Stimulated activated CD8-positive, alpha-beta memory T cell treated with anti-CD3 and anti-CD28 coated beads, Interleukin-7, amount 100 ng/mL, for 4 hours (primary cell): ENCODE measurements around the gene VGLL1.

ENCODE experiments used
- DNase-seq, 2 donors: peaks; one replicate each; pipeline ENCODE4 v3.0.0-alpha.2; 2020; ENCODE audit warnings: low read depth in 2 of 2

Gene VGLL1

GRCh38 chrX:136551410-136551809 lies 19.4 kb downstream of the VGLL1 start:
- no peak for DNase-seq

DNA sequence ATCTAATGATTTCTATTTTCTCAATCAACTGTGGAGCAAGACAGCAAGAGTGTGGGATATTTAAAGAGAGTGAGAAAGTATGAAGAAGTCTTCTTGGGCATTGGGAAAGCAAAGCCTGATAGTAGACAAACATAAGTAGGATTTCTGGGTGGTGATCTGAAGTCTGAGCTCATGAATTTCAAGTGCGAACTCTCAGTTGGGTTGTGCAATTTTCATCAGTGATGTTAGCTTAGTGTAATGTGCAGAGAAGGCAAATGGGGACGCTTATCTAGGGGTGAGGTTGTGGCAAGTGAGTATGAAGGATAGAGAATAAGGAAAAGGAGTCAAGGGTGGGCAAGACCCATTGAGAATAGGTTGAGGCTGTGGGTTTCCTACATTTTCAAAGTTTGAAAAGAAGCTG lies 23.7 kb downstream of the VGLL1 start:
- no peak for DNase-seq

DNA sequence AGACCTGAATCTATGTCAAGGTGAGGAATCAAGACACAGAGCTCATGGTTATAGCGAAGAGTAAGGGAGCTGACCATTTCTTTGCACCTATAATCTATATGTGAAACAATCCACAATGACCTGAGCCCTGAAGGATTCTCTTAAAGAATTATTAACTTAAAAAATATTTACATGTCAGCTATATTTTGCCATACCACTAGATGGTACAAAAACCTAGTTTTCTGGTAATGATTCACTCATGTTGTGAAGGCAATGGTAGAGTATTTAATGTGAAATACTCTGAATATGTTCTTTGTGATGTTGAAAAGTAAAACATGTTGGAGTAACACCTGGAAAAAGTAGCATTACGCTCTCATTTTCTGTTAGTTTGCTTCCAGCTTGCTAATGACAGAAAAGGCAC lies 40.0 kb downstream of the VGLL1 start:
- no peak for DNase-seq

DNA sequence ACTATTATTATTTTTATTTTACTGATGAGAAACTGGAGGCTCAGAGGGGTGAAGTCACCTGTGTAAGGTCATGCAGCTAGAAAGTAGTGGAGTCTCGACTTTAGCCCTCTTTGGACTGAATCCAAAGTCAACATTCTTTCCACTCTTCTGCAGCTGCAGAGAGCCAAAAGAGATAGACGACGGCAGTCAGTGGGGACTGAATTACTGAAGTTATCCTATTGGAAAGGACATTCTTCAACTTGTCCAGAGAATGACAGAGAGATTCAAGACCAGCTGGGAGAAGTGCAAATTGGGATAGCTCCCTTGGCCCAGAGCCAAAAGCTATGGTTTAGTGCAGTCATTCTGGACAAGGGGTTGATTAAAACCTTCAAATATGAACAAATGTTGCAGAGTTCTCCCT lies 42.5 kb downstream of the VGLL1 start:
- no peak for DNase-seq

- peak; percentile 46 to 47 for DNase-seq
These were observed 45.5 kb downstream of the VGLL1 start for GRCh38 chrX:136577552-136577951.

DNA sequence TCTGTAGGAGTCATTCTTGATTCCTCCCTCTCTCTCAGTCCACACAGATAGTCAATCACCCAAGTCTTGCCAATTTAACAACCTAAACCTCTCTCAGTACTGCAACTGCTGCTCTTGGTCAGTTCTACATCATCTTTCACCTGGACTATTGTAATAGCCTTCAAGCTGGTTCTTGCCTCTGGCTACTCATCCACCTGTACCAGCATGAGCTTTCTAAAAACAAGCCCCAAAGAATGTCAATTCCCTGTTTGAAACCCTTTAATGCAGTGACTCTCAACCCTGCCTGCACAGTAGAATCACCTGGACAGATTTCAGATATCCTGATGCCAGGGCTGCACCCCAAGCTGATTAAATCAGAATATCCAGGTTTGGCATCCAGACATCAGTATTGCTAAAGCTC lies 48.3 kb downstream of the VGLL1 start:
- DNase-seq, result no peak

DNA sequence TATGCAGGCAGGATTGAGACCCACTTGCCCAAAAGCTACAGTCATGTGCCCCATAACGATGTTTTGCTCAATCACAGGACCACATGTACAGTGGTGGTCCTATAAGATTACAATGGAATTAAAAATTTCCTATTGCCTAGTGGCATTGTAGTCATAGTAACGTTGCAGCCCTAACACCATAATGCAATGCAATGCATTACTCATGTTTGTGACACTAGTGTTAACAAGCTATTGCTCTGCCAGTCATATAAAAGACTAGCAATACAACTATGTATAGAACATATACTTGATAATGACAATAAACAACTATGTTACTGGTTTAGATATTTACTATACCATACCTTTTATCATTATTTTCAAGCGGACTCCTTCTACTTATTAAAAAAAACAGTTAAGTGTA lies 50.6 kb downstream of the VGLL1 start:
- no peak for DNase-seq

- DNase-seq, result no peak
These were observed 52.5 kb downstream of the VGLL1 start for GRCh38 chrX:136584545-136584944.

DNA sequence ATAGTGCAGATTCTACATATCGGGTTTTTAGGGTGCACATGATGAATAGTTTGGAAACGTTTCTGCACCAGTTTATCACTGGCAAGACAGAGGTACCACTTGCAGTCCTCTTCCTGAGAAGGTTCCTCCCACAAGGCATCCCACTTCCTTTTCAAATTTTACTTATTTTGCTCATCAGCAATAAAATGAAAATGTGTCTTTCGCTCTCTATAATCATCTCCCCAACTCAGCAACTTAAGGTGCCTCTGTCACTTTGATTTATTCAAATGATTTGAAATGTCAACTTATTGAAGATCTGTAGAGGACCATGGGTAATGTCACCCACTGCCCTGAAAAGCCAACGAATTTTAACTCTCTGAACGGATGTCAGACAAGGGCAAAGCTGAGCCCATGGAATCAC lies 53.2 kb downstream of the VGLL1 start:
- no peak for DNase-seq

- DNase-seq, result no peak
These were observed 53.9 kb downstream of the VGLL1 start for GRCh38 chrX:136585960-136586359.

GRCh38 chrX:136586386-136586785 lies 54.4 kb downstream of the VGLL1 start:
- peak in 1 of 2 donors; percentile 3 for DNase-seq

GRCh38 chrX:136587532-136587931 lies 55.5 kb downstream of the VGLL1 start:
- DNase-seq, result no peak

DNA sequence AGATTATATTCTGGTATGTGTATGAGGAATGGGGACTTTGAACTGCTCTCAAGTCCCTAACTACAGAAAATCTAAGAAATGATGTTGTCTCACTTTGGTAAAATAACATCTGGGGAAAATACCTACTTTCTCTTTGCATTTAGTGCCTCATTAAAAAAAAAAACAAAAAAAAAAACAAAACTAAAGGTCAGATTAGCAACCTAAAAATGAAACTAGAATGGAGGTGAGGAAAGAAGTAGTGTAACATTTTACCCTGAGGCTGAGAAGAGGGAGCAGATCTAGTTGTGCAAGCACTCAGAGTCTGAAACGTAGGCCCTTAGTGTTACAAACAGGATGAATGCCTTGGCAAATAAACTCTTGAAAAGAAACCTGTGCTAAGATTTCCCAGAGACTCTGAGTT lies 56.0 kb downstream of the VGLL1 start:
- DNase-seq, result no peak

GRCh38 chrX:136589966-136590365 lies 58.0 kb downstream of the VGLL1 start:
- no peak for DNase-seq

DNA sequence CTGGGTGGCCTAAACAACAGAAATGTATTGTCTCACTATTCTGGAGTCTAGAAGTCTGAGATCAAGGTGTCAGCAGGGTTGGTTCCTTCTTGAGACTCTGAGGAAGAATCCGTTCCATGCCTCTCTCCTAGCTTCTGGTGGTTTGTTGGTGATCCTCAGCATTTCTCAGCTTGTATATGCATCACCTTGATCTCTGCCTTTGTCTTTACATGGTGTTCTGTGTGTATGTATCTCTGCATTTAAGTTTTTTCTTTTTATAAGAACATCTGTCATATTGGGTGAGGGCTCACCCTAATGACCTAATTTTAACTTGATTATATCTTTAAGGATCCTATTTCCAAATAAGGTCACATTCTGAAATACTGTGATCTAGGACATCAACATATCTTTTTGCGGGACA lies 65.3 kb downstream of the VGLL1 start:
- DNase-seq, result no peak

GRCh38 chrX:136597954-136598353 lies 65.9 kb downstream of the VGLL1 start:
- DNase-seq, result no peak

- no peak for DNase-seq
These were observed 66.6 kb downstream of the VGLL1 start for GRCh38 chrX:136598631-136599030.

- no peak for DNase-seq
These were observed 68.0 kb downstream of the VGLL1 start for GRCh38 chrX:136600059-136600458.
